Glomerular visceral epithelial cell (primary cell): Measurements from ENCODE around the gene RASSF1.

Source experiments
- DNase-seq: peaks from one replicate; pipeline ENCODE4 v3.0.0-alpha.2; 2016; ENCODE audit errors: extremely low spot score

The RASSF1 gene

DNA sequence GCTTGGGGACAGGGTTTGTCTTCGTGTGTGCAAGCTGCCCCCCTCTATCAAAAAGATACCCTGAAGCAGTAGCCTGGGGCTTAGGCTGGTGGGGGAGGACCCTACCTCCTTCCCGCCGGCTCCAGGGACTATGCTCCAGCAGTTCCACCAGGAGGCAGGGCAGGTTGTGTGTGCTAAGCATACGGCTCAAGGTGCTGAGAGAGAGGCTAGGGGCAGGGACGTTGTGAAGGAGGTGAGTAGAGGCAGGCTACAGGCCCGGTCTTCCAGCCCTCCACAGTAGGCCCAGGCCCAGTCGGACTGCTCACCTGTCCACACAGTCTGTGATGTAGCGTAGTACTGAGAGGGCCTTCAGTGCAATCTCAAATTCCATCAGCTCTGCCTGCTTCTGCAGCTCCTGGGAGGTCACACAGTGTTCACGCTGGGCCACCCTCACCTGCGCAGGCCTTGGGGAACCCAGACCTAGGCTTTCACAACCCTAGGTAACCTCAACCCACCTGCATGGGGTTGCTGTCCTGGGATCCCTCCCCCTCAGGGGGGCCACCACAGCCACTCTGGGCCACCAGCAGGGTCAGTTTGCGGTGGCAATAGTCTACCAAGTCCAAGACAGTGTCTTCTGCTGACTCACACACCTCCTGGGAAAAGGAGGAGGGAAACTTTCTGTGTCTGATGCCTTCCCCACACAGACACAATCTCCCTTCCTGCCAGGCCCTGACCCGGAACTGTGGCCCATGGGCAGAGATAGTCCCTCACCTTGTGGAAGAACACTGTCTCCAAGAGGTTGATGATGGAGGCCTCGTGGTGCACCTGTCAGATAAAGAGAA, 2.4 kb upstream of the RASSF1 start:
- DNase-seq = no peak

DNA sequence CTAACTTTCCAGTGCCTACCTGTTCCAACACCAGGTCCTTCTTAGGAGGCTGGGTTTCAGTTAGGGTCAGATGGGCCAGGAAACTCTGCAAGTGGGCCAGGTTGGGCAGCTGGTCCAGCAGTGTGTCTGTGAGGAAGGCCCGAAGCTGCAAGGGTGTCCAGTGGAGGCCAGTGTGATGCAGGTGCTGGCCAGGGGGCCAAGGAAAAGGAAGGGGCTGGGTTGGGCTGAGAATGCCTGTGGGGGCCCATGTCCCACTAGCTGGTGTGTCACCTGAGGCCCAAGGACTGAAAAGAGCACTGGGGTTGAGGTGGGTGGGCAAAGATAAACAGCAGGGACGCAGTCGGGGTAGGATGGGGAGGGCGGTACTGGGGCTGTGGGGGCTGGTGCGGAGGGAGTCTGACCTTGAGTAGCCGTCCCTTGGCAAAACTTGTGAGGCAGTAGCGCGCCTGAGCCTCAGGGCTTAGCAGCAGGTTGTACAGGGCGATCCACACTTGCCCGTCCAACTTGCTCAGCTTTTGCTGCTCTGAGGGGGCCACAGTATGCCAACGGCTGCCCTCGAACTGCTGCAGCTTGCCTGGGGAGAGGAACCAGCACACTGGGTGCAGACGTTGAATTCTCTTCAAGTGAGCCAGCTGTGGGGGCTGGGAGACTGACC, 1.5 kb upstream of the RASSF1 start:
- DNase-seq = no peak

DNA sequence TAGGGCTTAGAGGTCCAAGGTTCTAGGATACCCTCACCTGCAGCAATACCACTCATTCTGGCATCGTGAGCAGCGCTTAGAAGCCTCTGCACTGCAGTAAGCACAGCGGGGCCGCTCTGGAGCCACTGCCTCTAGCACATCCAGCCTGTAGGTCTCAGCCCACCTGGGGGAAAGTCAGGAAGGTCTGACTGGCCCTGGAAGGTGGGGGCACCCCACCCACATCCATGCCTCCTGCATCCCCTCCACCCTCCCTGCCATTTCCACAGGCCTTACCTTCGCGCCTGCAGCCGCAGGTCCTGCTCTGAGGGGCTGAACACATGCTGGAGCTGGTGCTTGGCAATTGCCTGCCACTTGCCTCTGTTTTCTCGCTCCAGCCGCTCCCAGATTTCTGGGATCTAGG, 901 bp upstream of the RASSF1 start:
- DNase-seq = no peak

DNA sequence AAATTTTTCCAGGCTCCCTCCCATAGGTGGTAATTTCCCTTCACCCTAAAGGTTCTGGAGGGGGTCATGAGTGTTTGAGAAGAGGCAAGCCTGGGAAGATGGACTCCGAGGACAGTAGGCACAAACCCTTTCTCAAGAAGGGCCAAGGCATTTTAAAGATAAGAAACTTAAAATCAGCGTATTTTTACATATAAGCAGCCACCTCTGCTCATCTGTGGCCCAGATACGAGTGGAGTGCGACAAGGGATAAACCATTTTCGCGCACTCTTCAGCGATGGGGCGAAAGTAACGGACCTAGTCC, 539 bp downstream of the RASSF1 start:
- DNase-seq = no peak

DNA sequence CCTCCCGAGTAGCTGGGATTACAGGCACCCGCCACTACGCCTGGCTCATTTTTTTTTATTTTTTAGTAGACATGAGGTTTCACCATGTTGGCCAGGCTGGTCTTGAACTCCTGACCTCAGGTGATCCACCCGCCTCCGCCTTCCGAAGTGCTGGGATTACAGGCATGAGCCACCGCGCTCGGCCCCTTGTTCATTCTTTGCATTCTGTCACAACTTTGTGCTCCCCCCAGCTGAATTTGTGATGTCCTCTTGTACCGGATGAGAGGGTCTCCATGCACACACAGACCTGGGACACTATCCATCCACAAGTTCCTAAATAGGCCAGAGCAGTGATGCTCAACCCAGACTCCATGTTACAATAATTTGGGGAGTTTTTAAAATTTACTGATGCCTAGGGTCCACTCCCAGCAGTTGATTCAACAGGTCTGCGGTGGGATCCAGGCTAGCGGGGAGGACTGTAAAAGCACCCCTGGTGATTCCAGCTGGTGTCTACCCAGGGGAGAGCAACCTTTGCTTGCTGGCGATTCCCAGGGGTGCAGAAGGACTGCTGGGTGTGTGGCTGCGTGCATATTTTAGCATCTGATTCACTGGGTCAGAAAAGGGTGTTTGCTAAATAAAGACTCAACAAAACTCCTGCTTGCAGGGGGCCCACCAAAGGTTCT, 1.0 kb downstream of the RASSF1 start:
- DNase-seq = no peak

DNA sequence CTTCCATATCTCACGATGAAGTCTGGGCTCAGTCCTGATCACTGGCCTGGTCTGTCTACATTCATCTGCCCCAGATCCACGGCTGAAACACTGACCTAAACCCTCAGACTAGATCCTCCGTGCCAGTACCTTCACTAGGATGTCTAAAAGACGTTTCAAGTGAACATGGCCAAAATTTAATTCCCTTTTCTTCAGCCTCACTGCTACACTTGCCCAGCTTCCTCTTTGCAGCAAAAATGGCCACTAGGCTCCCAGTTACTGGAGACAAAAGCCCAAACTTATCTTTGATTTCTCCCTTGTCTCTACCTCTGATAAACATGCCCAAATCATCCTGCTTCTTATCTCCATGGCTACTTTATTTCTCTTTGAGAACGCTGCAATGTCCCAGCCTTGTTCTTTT, 1.7 kb downstream of the RASSF1 start:
- DNase-seq = no peak

DNA sequence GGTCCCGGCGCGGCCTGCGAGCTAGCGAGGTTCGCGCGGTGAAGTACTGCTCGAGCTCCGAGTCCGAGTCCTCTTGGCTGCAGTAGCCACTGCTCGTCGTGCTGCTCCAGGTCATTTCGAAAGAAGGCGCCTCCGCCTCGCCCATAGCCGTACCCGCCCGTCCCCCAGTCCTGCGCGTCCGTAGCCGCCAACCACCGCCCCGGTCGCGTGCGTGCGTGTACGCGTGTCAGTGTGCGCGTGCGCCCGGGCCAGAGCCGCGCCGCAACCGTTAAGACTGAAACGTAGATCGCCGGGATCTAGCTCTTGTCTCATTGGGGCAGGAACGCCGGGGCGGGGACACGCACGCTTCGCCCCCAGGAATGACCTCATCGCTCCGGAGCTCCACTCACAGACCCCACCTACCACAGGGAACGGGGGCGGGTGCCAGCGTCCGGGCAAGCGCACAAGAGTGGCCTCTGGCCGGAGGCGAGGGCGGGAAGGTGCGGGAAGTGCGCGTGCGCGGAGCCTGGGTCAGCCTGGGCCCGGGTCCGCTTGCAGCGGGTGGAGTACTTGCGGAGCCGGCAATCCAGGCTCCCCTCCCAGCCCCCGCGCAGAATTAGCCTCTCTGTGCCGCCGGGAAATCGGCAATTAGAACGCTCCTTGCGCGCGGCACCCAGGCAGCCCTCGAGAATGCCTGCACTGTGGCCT, 3.3 kb downstream of the RASSF1 start:
- peak; percentile 99 for DNase-seq

DNA sequence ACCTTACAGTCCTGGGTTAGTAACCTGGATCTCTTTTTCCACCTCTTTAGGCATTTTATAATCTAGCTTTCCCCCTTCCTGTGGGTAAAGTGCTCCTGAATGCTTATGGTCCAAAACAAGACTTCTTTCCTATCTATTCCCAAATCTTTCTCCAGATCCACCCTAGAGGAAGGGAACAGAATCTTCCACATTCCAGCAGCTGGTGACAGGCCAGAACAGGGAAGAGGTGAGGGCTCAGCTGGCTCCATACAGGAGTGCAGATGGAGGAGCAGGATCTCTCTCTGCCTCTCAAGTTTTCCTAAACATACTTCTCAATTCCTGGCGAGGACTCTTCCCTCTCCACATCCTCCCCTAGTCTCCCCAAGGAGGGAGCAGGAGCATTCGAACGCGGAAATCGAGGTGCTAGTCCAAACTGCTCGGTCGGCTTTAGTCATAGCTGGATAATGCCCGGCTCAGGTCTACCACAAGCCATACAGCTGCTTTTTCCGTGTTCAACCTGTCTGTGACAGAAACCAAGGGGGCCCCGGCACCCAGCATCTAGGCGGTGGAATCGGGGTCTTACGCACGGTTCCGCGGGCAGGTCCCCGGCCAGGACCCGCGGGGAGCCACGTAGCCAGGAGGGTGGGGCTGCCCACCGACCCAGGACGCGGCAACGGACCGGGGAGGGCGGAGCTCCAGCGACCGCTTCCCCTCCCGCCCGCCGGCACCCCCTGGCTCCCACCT, 4.0 kb downstream of the RASSF1 start:
- no peak for DNase-seq

DNA sequence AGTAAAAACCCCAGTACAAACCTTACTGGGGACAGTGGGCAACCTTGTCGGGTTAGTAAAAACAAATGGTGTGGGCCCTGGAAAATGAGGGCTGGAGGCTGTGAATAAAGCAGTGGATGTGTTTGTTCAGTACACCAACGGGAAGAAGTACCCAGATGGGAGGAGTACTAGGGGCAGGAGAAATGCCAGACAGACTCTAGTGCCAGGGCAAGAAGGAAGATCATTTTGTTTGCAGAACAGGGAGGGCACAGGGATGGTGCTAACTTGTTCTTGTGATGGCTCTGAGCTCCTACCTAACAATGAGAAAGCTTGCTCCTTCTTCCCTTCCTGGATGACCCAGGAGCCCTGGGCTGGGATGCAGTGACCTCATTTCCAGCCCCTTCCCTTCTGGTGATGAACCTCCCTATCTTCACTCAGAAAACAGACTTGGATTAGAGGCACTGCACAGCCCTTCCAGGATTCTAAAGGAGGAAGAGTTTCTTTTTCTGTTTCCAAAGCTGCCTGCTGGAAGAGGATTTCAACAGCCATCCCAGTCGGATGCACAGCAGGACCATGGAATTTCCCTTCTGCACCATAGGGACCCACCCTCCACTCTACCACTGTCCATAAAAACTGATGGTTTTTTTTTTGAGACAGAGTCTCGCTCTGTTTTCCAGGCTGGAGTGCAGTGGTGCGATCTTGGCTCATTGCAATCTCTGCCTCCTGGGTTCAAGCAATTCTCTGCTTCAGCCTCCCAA, 6.1 kb downstream of the RASSF1 start:
- DNase-seq = no peak

DNA sequence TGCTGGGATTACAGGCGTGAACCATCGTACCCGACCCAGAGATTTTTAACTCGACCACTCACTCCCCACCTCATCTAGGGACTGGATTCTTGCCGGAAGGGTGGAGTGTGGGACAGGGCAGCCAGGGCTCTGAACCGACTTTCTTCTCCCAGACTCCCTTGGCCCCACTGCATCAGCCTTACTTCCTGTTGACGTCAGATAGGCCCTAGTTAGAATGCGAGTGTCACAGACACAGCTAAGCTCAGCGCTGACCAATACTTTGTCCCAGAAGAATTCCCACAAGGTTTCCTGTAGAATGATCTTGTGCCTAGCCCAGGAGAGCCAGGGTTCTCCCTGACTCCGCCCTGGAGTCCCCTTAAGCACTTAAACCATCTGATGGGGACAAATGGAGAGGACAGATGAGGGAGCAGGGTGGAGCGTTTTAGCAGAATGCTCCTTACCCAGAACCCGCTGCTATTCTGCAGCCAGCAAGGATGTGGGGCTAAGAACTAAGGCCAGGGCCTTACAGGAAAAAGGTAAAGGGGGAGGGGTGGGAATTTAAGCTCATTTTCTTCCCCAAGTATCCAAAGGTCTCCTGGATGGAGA, 6.8 kb downstream of the RASSF1 start:
- DNase-seq = no peak

DNA sequence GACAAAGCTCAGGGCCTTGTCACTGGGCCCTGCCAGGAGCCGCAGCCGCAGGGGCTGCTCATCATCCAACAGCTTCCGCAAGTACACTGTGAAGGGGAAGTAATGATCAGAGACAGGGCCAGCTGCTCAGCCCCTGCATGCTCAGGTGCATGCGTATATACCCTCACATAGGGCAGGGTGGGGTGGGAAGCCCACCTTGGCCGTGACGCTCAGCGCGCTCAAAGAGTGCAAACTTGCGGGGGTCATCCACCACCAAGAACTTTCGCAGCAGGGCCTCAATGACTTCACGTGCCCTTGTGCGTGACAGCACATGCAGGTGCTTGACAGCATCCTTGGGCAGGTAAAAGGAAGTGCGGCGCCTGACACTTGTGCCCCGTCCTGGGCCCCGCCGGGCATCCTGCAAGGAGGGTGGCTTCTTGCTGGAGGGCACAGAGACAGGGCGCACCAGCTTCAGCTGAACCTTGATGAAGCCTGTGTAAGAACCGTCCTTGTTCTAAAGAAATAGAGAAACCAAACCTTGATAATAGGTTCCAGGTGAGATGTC, 9.2 kb downstream of the RASSF1 start:
- DNase-seq = no peak

DNA sequence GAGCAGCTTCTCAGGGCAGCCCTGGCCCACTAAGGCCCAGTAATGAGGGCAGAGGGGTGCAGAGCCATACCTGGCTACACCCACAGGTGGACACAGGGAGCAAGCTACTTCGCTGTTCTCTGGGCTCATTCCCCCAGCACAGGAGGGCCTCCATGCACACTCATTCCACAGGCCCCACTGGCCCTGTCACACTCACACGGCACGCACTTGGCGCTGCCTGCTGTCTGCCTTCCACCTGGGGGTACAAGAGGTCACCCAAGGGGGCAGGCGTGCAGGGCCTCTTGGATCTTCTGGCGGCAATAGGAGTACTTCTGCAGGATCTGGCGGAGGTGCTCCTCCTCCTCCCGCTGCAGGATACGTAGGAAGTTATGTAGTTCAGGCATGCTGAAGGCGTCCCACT, 10.3 kb downstream of the RASSF1 start:
- no peak for DNase-seq

DNA sequence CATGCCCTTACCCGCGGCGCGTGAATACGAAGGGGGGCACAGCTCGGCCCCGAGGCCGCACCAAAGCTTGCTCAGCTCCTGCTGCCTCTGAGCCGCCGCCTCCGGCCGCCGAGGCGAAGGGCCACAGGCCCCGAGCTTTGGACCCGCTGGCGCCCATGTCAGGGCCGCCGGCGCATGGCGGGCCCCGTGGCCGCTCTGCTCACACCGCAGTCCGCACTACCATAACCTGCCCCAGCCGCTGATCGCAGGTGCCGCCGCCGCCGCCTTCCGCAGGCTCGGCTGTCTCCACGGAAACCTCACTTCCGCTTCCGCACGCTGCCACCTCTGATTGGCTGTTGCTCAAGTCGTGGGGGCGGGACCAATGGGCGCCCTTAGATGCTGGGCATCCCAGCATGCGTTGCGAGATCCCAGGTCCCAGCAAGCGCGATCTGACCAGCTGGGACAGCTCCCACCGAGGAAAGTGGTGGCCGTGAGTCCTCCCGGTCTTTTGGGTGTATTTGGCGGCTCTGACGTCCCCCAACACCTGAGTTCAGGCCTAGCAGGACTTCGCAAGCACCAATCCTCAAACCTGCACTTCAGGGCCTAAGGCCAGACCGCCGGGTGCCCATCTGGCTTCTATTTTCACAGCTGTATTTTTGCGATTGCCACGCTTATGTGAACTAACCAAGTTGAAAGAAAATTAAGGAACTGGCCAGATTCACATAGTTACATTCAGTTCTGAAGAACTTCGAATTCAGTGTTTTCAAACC, 12.5 kb downstream of the RASSF1 start, which contains the start of gene TUSC2:
TUSC2 (minus strand) TSS at position 281 of the 749 bp plus-strand sequence; CDS start at position 157, 124 bp downstream.
- peak; percentile 96 for DNase-seq

DNA sequence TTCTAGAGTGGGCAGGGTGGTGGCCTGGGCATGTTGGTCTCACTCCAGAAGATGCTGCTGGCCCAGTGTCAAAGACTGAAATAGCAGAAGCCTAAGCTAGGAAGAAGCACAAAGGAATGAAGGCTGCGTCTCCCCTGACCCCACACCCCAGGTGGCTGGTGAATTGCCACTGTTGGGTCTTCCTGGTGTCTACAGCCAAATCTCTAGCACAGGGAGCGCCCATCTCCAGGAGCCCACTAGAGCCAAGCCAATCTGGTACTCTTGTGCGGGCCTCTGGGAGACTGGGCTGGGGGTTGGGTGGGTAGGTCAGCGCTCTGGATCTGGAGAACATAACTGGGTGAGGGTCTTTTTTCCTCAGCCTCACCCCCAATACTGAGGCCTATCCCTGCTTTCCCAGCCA, 13.5 kb downstream of the RASSF1 start:
- DNase-seq = no peak

DNA sequence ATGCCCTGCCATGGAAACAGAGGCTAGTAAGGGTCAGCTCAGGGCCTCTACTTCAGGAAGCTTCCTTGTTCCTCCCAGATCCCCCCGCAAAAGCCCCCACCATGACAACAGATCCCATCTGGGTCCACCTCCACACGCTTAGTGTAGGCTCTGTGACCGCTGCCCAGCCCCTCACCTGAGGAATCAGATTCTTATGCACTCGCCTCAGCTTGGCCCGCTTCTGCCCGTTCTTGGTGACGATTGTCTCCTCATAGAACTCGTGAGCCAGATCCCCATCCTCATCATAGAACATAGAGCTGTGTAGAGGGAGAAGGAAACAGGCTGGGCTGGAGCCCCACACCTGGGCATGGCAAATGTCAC, 14.5 kb downstream of the RASSF1 start:
- no peak for DNase-seq

DNA sequence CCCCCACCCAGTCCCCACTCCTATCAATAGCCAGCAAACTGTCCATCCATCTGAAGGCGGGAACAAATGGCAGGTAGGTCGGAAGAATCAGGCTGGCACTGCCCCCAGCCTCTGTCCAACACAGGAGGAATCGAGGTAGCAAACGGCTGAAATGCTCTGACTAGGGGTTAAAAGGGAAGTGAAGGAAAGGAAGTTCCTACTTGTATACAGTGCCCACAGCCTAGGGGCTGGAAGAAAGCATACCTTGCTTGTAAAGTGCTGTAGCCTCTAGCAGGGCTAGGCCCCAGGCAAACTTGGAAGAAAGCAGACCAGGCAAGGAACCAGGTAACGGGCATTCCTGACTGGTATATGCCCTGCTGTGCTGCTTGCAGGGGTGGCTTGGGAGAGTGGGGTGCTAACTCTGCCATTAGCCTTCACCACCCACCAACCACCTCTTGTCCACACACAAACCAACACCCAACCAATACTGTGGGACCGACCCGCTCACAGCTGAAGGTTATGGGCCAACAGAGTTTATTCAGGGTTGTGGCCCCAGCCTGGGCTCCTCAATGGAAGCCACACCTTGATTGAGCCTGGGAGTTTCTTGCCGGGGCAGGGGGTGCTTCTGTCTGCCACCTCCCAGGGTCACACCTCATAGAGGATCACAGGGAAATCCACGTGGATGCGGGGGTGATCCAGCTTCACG, 15.0 kb downstream of the RASSF1 start:
- no peak for DNase-seq

DNA sequence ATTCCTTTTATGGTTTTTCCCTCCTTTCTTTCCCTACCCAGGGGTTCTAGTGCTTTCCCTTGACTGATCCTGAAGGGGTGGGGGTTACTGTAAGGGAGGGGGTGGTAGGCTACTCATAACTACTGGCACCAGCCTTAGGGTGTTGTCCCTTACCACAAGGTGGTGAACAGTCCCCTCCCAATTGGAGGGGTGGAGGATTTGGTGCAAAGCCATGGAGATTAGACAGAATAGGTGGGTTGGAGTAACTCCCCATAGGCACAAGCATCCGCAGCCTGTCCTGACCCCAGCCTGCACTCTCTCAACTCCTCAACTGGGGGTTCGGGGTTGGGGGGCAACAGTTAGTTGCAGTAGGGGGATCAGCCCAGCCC, 15.5 kb downstream of the RASSF1 start:
- no peak for DNase-seq

DNA sequence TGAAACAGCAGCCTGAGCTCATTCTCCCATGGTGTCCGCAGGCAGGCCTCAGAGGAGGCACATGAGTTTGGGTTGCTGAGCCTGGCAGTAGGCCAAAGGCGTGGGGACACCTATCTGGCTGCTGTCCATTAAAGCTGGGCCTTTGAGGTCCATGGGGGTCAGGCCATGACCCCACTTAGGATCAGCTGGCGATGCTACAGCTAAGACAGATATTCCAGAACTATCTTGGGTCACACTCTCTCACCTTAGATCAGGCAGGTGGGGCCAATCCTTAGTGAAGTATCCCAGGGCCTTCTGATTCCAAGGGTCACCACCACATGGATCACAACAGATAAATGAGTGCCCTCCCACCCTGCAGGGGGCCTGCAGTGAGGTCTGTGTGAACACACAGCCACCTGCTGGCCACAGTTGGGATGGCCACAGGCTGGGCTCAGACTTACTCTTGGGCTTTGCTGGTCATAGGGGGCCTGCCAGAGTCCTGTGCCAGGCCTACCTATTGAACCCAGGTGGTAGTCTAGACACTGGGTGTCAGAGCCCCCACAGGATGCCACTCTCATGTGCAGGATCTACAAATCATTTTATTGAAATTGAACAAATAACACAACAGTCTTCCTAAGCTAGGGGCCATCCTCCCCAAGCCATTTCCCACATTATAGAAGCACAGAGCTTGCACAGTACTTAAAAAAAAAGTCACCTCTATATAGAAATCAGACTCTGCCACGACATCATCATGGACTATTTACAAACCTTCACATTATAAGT, 16.1 kb downstream of the RASSF1 start:
- peak; percentile 68 for DNase-seq
